HepG2 (cell line): Measurements from ENCODE around the gene NECAP2. TPM values are rescaled to one million over a fixed set of nuclear protein-coding genes. Genes with fewer than 3 reads are reported as not detected.
A peak's percentile ranks its signal among the peaks of the same experiment; 100 is the strongest.

ENCODE experiments used
- DPF2 ChIP-seq: sonication (generic); formaldehyde crosslinking; IDR thresholded peaks from 2 replicates; pipeline ENCODE4 v1.4.0; 2020; ENCODE audit warnings: mild to moderate bottlenecking, low read depth, missing genetic modification reagents, borderline replicate concordance
- HNRNPL ChIP-seq: fragments of 200-400 bp; formaldehyde crosslinking; IDR thresholded peaks from 2 replicates; pipeline ENCODE4 v1.6.1; 2017; ENCODE audit warnings: mild to moderate bottlenecking, low read depth, low read length
- ISX ChIP-seq: sonication (generic); formaldehyde crosslinking; conservative IDR thresholded peaks from 2 replicates; pipeline ENCODE4 v1.5.0; 2020; ENCODE audit warnings: missing genetic modification reagents
- KDM5A ChIP-seq: fragments of 200-600 bp; sonication (generic); IDR thresholded peaks from 2 replicates; pipeline ENCODE4 v1.7.0; 2018; ENCODE audit warnings: antibody characterized with exemption, mild to moderate bottlenecking, low read length, borderline replicate concordance
- KLF11 ChIP-seq: IDR thresholded peaks from 2 replicates; pipeline ENCODE4 v1.6.1; 2016; ENCODE audit warnings: missing compliant biosample characterization
- KMT2A ChIP-seq: sonication (generic); formaldehyde crosslinking; IDR thresholded peaks from 2 replicates; pipeline ENCODE4 v1.4.0; 2020; ENCODE audit warnings: missing genetic modification reagents
- NCOA1 ChIP-seq: sonication (generic); formaldehyde crosslinking; IDR thresholded peaks from 2 replicates; pipeline ENCODE4 v1.9.0; 2021; ENCODE audit warnings: missing genetic modification reagents
- RFX5 ChIP-seq: IDR thresholded peaks from 2 replicates; pipeline ENCODE4 v1.6.1; 2011; ENCODE audit warnings: low read depth, low read length, improper control_type of control experiment
- RORA ChIP-seq: sonication (generic); formaldehyde crosslinking; IDR thresholded peaks from 2 replicates; pipeline ENCODE4 v1.5.0; 2020; ENCODE audit warnings: mild to moderate bottlenecking, missing genetic modification reagents, moderate library complexity
- ZBTB39 ChIP-seq: sonication (generic); formaldehyde crosslinking; IDR thresholded peaks from 2 replicates; pipeline ENCODE4 v1.5.0; 2020; ENCODE audit warnings: missing genetic modification reagents
- ZBTB7B ChIP-seq: sonication (generic); formaldehyde crosslinking; IDR thresholded peaks from 2 replicates; pipeline ENCODE4 v1.4.0; 2020; ENCODE audit warnings: missing genetic modification reagents
- ZNF160 ChIP-seq: sonication (generic); formaldehyde crosslinking; IDR thresholded peaks from 2 replicates; pipeline ENCODE4 v1.8.0; 2022; ENCODE audit warnings: mild to moderate bottlenecking, inconsistent platforms, missing genetic modification reagents
- ZNF350 ChIP-seq: sonication (generic); formaldehyde crosslinking; IDR thresholded peaks from 2 replicates; pipeline ENCODE4 v1.4.0; 2020; ENCODE audit warnings: mild to moderate bottlenecking, low read depth, missing genetic modification reagents, borderline replicate concordance
- ZNF530 ChIP-seq: sonication (generic); formaldehyde crosslinking; IDR thresholded peaks from 2 replicates; pipeline ENCODE4 v1.5.0; 2020; ENCODE audit warnings: low read depth, mild to moderate bottlenecking, missing genetic modification reagents
- ZNF678 ChIP-seq: sonication (generic); formaldehyde crosslinking; IDR thresholded peaks from 2 replicates; pipeline ENCODE4 v1.4.0; 2020; ENCODE audit warnings: mild to moderate bottlenecking, missing genetic modification reagents
- ZNF883 ChIP-seq: sonication (generic); formaldehyde crosslinking; IDR thresholded peaks from 2 replicates; pipeline ENCODE4 v1.5.1; 2020; ENCODE audit warnings: mild to moderate bottlenecking, missing genetic modification reagents; ENCODE audit errors: not compliant biosample characterization
- polyA plus RNA-seq, 8 experiments: library from polyadenylated mRNA; depleted of rRNA in 3 of 8; stranded (reverse) in 7 of 8; unstranded in 1 of 8; fragments of >200 nt; fragmentation: Illumina TruSeq in 4 of 8; extraction: Trizol in 4 of 8; gene quantifications; 2 replicates each; pipeline versions ENCODE4 v1.2.1 to v1.2.3, GENCODE V29; 2011 to 2016; ENCODE audit warnings: low read depth in 4 of 8, missing spikeins in 1 of 8, mixed read lengths in 1 of 8; ENCODE audit not compliant: insufficient read depth in 1 of 8
- total RNA-seq, 5 experiments: library from RNA; depleted of rRNA; stranded (reverse); fragments of >200 nt; fragmentation: Illumina TruSeq; extraction: Trizol; gene quantifications; 2 replicates each; pipeline ENCODE4 v1.2.3, GENCODE V29; 2016; ENCODE audit warnings: low read depth in 1 of 5
- TF ChIP-seq, protein P1 (sequence below): sonication (generic); formaldehyde crosslinking; conservative IDR thresholded peaks from 2 replicates; pipeline ENCODE4 v1.8.1; 2023; ENCODE audit warnings: missing genetic modification reagents
- TF ChIP-seq, protein P2 (sequence below): sonication (generic); formaldehyde crosslinking; IDR thresholded peaks from 2 replicates; pipeline ENCODE4 v1.5.0; 2020; ENCODE audit warnings: missing genetic modification reagents
- TF ChIP-seq, protein P3 (sequence below): sonication (generic); formaldehyde crosslinking; IDR thresholded peaks from 2 replicates; pipeline ENCODE4; 2020; ENCODE audit warnings: missing genetic modification reagents, mild to moderate bottlenecking, borderline replicate concordance

The NECAP2 gene
- total and polyA plus RNA-seq, 2 of the 13 experiments (the other 11 are each of a cell fraction or from before 2014, with no cell fraction given), result 38.5 to 52.3 TPM

- TF ChIP-seq ZNF530 (CRISPR knock-in tag), result no peak
- peak; percentile 43 for TF ChIP-seq ZNF883 (CRISPR knock-in tag)
- TF ChIP-seq, protein P1, sequence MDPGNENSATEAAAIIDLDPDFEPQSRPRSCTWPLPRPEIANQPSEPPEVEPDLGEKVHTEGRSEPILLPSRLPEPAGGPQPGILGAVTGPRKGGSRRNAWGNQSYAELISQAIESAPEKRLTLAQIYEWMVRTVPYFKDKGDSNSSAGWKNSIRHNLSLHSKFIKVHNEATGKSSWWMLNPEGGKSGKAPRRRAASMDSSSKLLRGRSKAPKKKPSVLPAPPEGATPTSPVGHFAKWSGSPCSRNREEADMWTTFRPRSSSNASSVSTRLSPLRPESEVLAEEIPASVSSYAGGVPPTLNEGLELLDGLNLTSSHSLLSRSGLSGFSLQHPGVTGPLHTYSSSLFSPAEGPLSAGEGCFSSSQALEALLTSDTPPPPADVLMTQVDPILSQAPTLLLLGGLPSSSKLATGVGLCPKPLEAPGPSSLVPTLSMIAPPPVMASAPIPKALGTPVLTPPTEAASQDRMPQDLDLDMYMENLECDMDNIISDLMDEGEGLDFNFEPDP (CRISPR knock-in tag), result 0 out of 2 replicates have a peak, but pooled peaks have one; percentile 75
- TF ChIP-seq NCOA1, result peak; percentile 58
- TF ChIP-seq RORA (CRISPR knock-in tag), result no peak
- no peak for TF ChIP-seq ISX
- TF ChIP-seq, protein P2, sequence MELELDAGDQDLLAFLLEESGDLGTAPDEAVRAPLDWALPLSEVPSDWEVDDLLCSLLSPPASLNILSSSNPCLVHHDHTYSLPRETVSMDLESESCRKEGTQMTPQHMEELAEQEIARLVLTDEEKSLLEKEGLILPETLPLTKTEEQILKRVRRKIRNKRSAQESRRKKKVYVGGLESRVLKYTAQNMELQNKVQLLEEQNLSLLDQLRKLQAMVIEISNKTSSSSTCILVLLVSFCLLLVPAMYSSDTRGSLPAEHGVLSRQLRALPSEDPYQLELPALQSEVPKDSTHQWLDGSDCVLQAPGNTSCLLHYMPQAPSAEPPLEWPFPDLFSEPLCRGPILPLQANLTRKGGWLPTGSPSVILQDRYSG (CRISPR knock-in tag), result no peak
- TF ChIP-seq HNRNPL, result peak; percentile 78; the same call in 1 of the 2 replicates
- TF ChIP-seq KMT2A (CRISPR knock-in tag), result peak; percentile 97
- 0 out of 2 replicates have a peak, but pooled peaks have one; percentile 59 for TF ChIP-seq ZNF678
- peak; percentile 96 for TF ChIP-seq ZBTB7B (CRISPR knock-in tag)
- TF ChIP-seq KLF11 (CRISPR knock-in tag), result peak; percentile 58; the same call in 1 of the 2 replicates
- TF ChIP-seq ZNF350 (CRISPR knock-in tag), result peak; percentile 93
- TF ChIP-seq, protein P3, sequence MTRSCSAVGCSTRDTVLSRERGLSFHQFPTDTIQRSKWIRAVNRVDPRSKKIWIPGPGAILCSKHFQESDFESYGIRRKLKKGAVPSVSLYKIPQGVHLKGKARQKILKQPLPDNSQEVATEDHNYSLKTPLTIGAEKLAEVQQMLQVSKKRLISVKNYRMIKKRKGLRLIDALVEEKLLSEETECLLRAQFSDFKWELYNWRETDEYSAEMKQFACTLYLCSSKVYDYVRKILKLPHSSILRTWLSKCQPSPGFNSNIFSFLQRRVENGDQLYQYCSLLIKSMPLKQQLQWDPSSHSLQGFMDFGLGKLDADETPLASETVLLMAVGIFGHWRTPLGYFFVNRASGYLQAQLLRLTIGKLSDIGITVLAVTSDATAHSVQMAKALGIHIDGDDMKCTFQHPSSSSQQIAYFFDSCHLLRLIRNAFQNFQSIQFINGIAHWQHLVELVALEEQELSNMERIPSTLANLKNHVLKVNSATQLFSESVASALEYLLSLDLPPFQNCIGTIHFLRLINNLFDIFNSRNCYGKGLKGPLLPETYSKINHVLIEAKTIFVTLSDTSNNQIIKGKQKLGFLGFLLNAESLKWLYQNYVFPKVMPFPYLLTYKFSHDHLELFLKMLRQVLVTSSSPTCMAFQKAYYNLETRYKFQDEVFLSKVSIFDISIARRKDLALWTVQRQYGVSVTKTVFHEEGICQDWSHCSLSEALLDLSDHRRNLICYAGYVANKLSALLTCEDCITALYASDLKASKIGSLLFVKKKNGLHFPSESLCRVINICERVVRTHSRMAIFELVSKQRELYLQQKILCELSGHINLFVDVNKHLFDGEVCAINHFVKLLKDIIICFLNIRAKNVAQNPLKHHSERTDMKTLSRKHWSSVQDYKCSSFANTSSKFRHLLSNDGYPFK, result peak; percentile 93
- TF ChIP-seq RFX5, result no peak
- TF ChIP-seq KDM5A, result peak; percentile 71
- peak; percentile 89 for TF ChIP-seq ZBTB39 (CRISPR knock-in tag)
- peak; percentile 66; the same call in 1 of the 2 replicates for TF ChIP-seq ZNF160 (CRISPR knock-in tag)
- TF ChIP-seq DPF2, result peak; percentile 50; the same call in 1 of the 2 replicates
Measured at GRCh38 chr1:16440470-16441281, at the start of gene NECAP2 (continued).
